Psoas muscle (tissue), 8 donors: ENCODE measurements around the gene BAHCC1. TPM values are rescaled to one million over a fixed set of nuclear protein-coding genes. Genes with fewer than 3 reads are reported as not detected.

Experiments
- ATAC-seq, 4 donors: fragments of 200-7000 bp; cut with Tn5 transposase; one replicate each; pipeline ENCODE4 v1.9.1; 2020; ENCODE audit warnings: moderate library complexity in 3 of 4, mild to moderate bottlenecking in 2 of 4
- DNase-seq, 2 donors: peaks; one replicate each; pipeline ENCODE4 v3.0.0-alpha.2; 2020
- H3K27ac ChIP-seq: fragments of 200-600 bp; one replicate; pipeline ENCODE4 v1.8.0; 2022
- H3K27me3 ChIP-seq, 3 donors: fragments of 200-600 bp in 1 of 3; one replicate each; pipeline versions ENCODE4 v1.6.1 to v1.8.0; 2013 to 2022; ENCODE audit warnings: low read length in 2 of 3, mild to moderate bottlenecking in 2 of 3, moderate library complexity in 1 of 3; ENCODE audit not compliant: insufficient read depth in 3 of 3
- H3K36me3 ChIP-seq, 2 donors: fragments of 200-600 bp in 1 of 2; one replicate each; pipeline versions ENCODE4 v1.6.1 to v1.8.0; 2013 to 2022; ENCODE audit warnings: low read depth in 1 of 2, mild to moderate bottlenecking in 1 of 2, moderate library complexity in 1 of 2; ENCODE audit not compliant: insufficient read depth in 1 of 2
- H3K4me1 ChIP-seq: fragments of 200-600 bp; one replicate; pipeline ENCODE4 v1.8.0; 2022
- H3K4me3 ChIP-seq: fragments of 200-600 bp; one replicate; pipeline ENCODE4 v1.8.0; 2022; ENCODE audit warnings: mild to moderate bottlenecking
- H3K9me3 ChIP-seq: fragments of 200-600 bp; one replicate; pipeline ENCODE4 v1.8.0; 2022
- WGBS, 3 donors: extraction: QIAGEN DNeasy Blood & Tissue Kit; methylation state at CpG; one replicate each; pipeline versions ENCODE4 v1.1.6 to v1.1.7; 2013; 5-methylcytosine and 5-hydroxymethylcytosine counted together
- intact Hi-C, 2 donors: fragments of 100-400 bp; cut with DNase I; formaldehyde crosslinking; loops; one replicate each; pipeline versions ENCODE4 v1.11.0 to v1.14.2; 2022
- polyA plus RNA-seq, 3 donors: library from polyadenylated mRNA; stranded (reverse); fragments of 200-250 nt; gene quantifications; one replicate each; pipeline ENCODE4 v1.2.3, GENCODE V29; 2013
- total RNA-seq, 4 donors: library from RNA; stranded (reverse); fragmentation: NEBNext Ultra II Directional in 2 of 4; extraction: Animal tissue kit (Norgen Biotek cat#: 25700) in 2 of 4; gene quantifications; one replicate each; pipeline versions ENCODE4 v1.2.1 to v1.2.4, GENCODE V29; 2021 to 2023
- TF ChIP-seq, protein P1 (sequence below): fragments of 200-600 bp; IDR thresholded peaks from one replicate; pipeline ENCODE4 v1.8.0; 2022; ENCODE audit warnings: antibody characterized with exemption
- donor health status: healthy with polysubstance abuse.
- donor health status: DM: no; HTN: no; CAD: no; lungs with moderate emphysema.
- donor health status: Bipolar disorder and iron deficiency.
- donor health status: healthy.
- donor health status: DM: yes; HTN: yes; CAD: no.
- donor health status: DM: no; HTN: no; CAD: no.
- donor health status: DM: no; HTN: no; CAD: no.
- donor health status: DM: yes; HTN: yes; CAD: no.

The BAHCC1 gene
- total and polyA plus RNA-seq, 7 donors: 2.8 to 10.7 (median 6.6) TPM

DNA sequence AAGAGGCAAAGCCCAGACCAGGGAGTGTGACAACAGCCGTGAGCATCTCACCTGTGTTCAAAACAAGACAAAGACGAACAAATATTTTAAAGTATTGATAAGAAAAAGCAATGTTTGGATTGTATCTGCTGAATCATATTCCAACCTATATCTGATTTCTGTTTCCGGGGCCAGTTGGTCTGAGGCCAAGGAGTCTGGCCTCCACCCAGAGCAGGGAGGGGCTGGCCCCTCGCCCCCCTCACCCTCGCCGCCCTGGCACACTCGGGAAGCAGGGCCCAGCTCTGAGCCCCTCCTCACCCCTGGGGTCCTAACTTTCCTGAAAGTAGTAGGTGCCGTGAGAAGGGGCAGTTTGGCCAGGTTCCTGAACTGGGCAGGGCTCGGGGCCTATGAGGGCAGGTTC is 69.3 kb downstream of the BAHCC1 start:
- no peaks in the 10 kb centered on the region for H3K9me3 ChIP-seq
- H3K36me3 ChIP-seq: peaks cover 0 to 24% of the 10 kb centered on the region in 2 donors
- WGBS, 3 donors: 79 to 82% (median 81%) methylated on average over 9 of the region's 9 CpGs
- DNase-seq: no peak
- intact Hi-C loops: no loop called here
- TF ChIP-seq, protein P1, sequence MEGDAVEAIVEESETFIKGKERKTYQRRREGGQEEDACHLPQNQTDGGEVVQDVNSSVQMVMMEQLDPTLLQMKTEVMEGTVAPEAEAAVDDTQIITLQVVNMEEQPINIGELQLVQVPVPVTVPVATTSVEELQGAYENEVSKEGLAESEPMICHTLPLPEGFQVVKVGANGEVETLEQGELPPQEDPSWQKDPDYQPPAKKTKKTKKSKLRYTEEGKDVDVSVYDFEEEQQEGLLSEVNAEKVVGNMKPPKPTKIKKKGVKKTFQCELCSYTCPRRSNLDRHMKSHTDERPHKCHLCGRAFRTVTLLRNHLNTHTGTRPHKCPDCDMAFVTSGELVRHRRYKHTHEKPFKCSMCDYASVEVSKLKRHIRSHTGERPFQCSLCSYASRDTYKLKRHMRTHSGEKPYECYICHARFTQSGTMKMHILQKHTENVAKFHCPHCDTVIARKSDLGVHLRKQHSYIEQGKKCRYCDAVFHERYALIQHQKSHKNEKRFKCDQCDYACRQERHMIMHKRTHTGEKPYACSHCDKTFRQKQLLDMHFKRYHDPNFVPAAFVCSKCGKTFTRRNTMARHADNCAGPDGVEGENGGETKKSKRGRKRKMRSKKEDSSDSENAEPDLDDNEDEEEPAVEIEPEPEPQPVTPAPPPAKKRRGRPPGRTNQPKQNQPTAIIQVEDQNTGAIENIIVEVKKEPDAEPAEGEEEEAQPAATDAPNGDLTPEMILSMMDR: no peak
- H3K27me3 ChIP-seq: no peaks in the 10 kb centered on the region
- no peak for ATAC-seq
- no peak overlapping the region for H3K4me3 ChIP-seq
- no peaks in the 10 kb centered on the region for H3K4me1 ChIP-seq
- no peak overlapping the region for H3K27ac ChIP-seq

DNA sequence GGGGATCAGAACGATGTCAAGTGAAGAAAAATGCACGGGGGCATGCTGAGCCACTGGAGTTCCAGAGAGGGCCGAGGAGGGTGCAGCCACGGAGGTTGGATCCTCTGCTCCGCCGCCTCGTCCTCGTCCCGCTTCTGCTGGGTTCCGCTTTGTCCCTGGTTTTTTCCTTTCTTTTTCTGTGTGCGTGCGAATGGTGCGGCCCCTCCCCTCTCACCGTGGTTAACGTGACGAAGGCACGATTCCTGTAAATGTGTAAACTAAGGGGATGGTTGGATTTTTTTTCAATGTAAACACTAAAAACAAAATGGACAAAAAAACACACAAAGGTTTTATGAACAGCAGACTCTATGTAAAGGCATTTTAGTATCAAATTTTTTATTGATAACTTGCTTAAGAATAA is 70.7 kb downstream of the BAHCC1 start:
- 83 to 91% (median 88%) methylated on average over 17 of the region's 17 CpGs for WGBS, 3 donors

DNA sequence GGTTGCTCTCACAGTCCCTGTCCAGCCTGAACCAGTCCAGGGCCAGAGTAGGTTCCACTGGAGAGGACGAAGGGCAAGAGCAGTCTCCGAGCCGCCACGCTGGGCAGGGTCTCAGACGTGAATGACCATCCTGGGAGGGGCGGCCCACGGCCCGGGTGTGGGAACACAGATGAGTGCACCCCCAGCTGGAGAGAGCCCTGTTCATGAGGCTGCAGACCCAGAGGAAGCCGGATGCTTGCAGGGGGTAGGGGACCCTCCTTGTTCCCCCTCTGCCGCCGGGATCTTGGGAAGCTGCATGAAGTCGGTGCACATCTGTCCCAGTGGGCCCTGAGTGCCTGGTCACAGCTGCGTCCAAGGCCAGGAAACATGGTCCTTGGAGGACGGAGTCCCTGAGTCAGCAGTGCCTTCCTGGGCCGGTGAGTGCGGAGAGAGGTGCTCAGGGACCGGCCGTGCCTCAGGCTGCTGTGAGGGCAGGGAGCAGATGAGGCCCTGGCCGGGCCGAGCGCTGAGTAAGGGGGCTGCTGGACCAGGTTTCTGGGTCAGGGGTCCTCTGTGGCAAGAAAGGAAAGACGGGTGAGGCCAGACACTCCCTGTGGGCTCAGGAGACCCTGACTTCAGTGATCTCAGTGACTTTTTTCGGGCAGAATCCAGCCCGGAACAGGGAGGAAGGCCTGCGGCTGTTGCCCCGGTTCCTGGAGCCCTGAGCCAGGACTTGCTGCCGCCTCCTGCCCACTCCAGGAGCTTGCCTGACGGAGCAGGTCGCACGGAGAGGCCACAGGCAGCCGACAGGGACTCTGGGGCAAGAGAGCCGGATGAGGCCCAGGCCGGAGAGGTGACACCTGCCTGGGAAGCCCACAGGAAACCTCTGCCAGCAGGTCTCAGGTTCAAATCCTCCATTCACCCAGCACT is 71.6 kb downstream of the BAHCC1 start:
- Histone ChIP-seq H3K27me3 (no peaks in the 10 kb centered on the region), H3K9me3 (no peaks in the 10 kb centered on the region), H3K27ac (no peak overlapping the region), H3K4me1 (no peaks in the 10 kb centered on the region), H3K4me3 (no peak overlapping the region), H3K36me3 (peaks cover 0 to 21% of the 10 kb centered on the region in 2 donors)
- WGBS, 3 donors: 83 to 87% (median 85%) methylated on average over 33 of the region's 33 CpGs
- ATAC-seq (no peak), DNase-seq (no peak)
- TF ChIP-seq, protein P1: no peak
- intact Hi-C loops: no loop called here

More for the DNA sequence above, 70.7 kb downstream of the BAHCC1 start:
- Histone ChIP-seq H3K36me3 (peaks cover 0 to 24% of the 10 kb centered on the region in 2 donors), H3K27ac (no peak overlapping the region), H3K27me3 (no peaks in the 10 kb centered on the region), H3K4me1 (no peaks in the 10 kb centered on the region), H3K9me3 (no peaks in the 10 kb centered on the region), H3K4me3 (no peak overlapping the region)
- TF ChIP-seq, protein P1: no peak
- intact Hi-C loops: no loop called here
- ATAC-seq: no peak
- DNase-seq: no peak

DNA sequence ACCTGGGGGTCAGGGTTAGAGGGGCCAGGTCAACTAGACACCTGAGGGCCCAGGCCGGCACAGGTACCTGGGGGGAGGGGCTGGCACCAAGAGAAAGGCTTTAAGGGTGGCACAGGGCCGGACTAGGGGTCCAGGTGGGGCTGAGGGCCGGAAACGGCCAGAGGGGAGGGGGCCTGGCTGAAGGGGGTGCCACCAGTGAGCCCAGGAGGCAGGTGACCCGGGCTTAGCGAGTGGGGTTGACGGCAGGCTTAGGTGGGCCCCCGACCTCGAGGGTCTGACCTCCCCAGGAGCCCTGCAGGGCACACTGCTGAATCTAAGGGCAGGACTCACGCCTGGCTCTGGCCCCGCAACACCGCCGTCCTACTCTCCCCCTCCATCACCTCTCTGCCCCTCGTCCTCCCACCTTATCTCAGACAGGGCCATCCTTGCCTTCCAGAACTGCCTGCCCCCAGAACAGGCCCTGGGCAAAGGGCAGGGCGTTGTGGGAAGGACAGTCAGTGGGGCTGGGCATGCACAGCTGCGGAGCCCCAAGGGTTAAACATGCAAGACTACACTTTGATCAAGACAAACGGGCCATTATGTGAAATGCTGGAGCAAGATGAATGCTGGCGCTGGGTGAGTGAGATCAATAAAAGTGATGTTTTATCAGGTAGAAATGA is 73.0 kb downstream of the BAHCC1 start:
- no peak for DNase-seq
- Histone ChIP-seq H3K36me3 (peaks cover 0 to 7% of the 10 kb centered on the region in 2 donors), H3K27me3 (no peaks in the 10 kb centered on the region), H3K4me1 (no peaks in the 10 kb centered on the region), H3K9me3 (no peaks in the 10 kb centered on the region), H3K4me3 (no peak overlapping the region), H3K27ac (no peak overlapping the region)
- no peak for ATAC-seq
- TF ChIP-seq, protein P1: no peak
- intact Hi-C loops: no loop called here
- 87 to 89% (median 88%) methylated on average over 16 to 18 of the region's 18 CpGs for WGBS, 3 donors
